Spleen (tissue), 11 donors: ENCODE data around the gene MEOX2. TPM values are rescaled to one million over a fixed set of nuclear protein-coding genes. Genes with fewer than 3 reads are reported as not detected.

Experiments used
- DNase-seq: peaks from one replicate; pipeline ENCODE4 v3.0.0-alpha.2; 2020
- H3K27ac ChIP-seq, 8 donors: fragments of 200-600 bp; sonication (generic) in 7 of 8; 1 replicate in 4 of 8; 2 replicates in 4 of 8; pipeline versions ENCODE4 v1.5.0 to v1.8.0; 2016 to 2021; ENCODE audit warnings: inconsistent platforms in 4 of 8, mild to moderate bottlenecking in 4 of 8, moderate library complexity in 1 of 8
- H3K27me3 ChIP-seq, 7 donors: fragments of 200-600 bp; sonication (generic) in 6 of 7; replicated peaks in 1 of 7; 1 replicate in 4 of 7; 2 replicates in 3 of 7; pipeline versions ENCODE4 v1.5.0 to v1.8.0; 2016 to 2021; ENCODE audit warnings: inconsistent platforms in 3 of 7, mild to moderate bottlenecking in 1 of 7
- H3K36me3 ChIP-seq, 6 donors: fragments of 200-600 bp; sonication (generic) in 5 of 6; 1 replicate in 4 of 6; 2 replicates in 2 of 6; pipeline versions ENCODE4 v1.5.0 to v1.8.0; 2016 to 2021; ENCODE audit warnings: inconsistent platforms in 2 of 6
- H3K4me1 ChIP-seq, 6 donors: fragments of 200-600 bp; sonication (generic) in 5 of 6; 1 replicate in 3 of 6; 2 replicates in 3 of 6; pipeline versions ENCODE4 v1.5.0 to v1.8.0; 2016 to 2021; ENCODE audit warnings: inconsistent platforms in 3 of 6
- H3K4me3 ChIP-seq, 8 donors: fragments of 200-600 bp; sonication (generic) in 7 of 8; 1 replicate in 4 of 8; 2 replicates in 4 of 8; pipeline versions ENCODE4 v1.5.0 to v1.8.0; 2016 to 2021; ENCODE audit warnings: inconsistent platforms in 4 of 8, mild to moderate bottlenecking in 4 of 8, moderate library complexity in 2 of 8
- H3K9me3 ChIP-seq, 8 donors: fragments of 200-600 bp; sonication (generic) in 7 of 8; 1 replicate in 4 of 8; 2 replicates in 4 of 8; pipeline versions ENCODE4 v1.5.0 to v1.8.0; 2016 to 2021; ENCODE audit warnings: inconsistent platforms in 4 of 8
- POLR2A ChIP-seq, 3 donors: fragments of 450-650 bp; IDR thresholded peaks; one replicate each; pipeline ENCODE4 v1.5.1; 2017; ENCODE audit warnings: antibody characterized with exemption in 3 of 3, mild to moderate bottlenecking in 1 of 3
- POLR2AphosphoS5 ChIP-seq, 3 donors: sonication (generic); formaldehyde crosslinking; IDR thresholded peaks; one replicate each; pipeline ENCODE4 v1.5.1; 2017; ENCODE audit warnings: antibody characterized with exemption in 3 of 3
- WGBS, 5 donors: extraction: QIAGEN DNeasy Blood & Tissue Kit in 3 of 5; methylation state at CpG; one replicate each; pipeline versions ENCODE4 v1.1.5 to v1.1.7; 2013 to 2018; 5-methylcytosine and 5-hydroxymethylcytosine counted together
- intact Hi-C: fragments of 100-400 bp; cut with DNase I; formaldehyde crosslinking; loops from one replicate; pipeline ENCODE4 v1.15.0; 2023; ENCODE audit warnings: low total_unique reads
- polyA plus RNA-seq, 3 donors: library from polyadenylated mRNA; stranded (reverse); fragments of 200-250 nt; gene quantifications; one replicate each; pipeline ENCODE4 v1.2.1, GENCODE V29; 2013
- total RNA-seq, 7 donors: library from RNA; depleted of rRNA in 3 of 7; stranded (reverse); fragments of >200 nt in 3 of 7; fragmentation: NEBNext Ultra II Directional in 4 of 7; extraction: Animal tissue kit (Norgen Biotek cat#: 25700) in 4 of 7; gene quantifications; one replicate each; pipeline versions ENCODE4 v1.1.0 to v1.2.1, GENCODE V29; 2016 to 2021
- TF ChIP-seq, protein P1 (sequence below), 11 experiments: fragments of 200-600 bp in 7 of 11; fragments of 450-650 bp in 4 of 11; sonication (generic) in 4 of 11; IDR thresholded peaks in 8 of 11; conservative IDR thresholded peaks in 3 of 11; 1 replicate in 7 of 11; 2 replicates in 4 of 11; pipeline versions ENCODE4 v1.4.0 to v1.8.0; 2016 to 2021; ENCODE audit warnings: antibody characterized with exemption in 11 of 11, inconsistent platforms in 4 of 11, mild to moderate bottlenecking in 1 of 11
- donor health status: healthy with polysubstance abuse.
- donor health status: DM: no; HTN: no; CAD: no; lungs with moderate emphysema.
- donor health status: DM: no; HTN: no; CAD: no.
- donor health status: Bipolar disorder and iron deficiency.
- donor health status: healthy.
- donor health status: DM: no; HTN: no; CAD: no.
- donor health status: DM: yes; HTN: yes; CAD: no.

Gene MEOX2
- total and polyA plus RNA-seq, 10 donors, result 0.24 to 1.2 (median 0.64) TPM; not detected in 1

- WGBS, 5 donors, result 29 to 40% (median 37%) methylated on average over 2 of the region's 2 CpGs
- Histone ChIP-seq H3K27ac (no peak overlapping the region), H3K4me3 (no peak overlapping the region)
Measured at GRCh38 chr7:15688911-15689310, 2.4 kb upstream of the MEOX2 start.

DNA sequence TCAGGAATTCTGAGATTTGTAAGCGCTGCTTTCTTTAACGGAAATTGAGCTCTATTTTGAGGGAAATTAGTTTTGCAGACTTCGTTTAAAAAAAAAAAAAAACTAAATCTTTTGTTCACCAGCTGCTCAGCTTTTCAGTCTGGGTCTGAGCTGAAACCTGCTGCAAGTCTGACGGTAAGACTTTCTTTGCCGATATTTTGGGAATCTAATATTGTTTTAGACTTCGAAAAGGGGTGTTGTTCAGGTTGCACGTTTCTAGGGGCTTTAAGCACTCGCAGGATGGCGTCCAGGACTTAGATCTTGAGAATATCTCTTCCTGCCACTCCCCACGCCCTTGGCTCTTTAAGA lies 1.8 kb upstream of the MEOX2 start:
- Histone ChIP-seq H3K27ac (no peak overlapping the region), H3K9me3 (no peaks in the 10 kb centered on the region), H3K4me1 (peaks cover 0 to 28% (median 9%) of the 10 kb centered on the region in 6 donors), H3K36me3 (no peaks in the 10 kb centered on the region), H3K4me3 (no peak overlapping the region), H3K27me3 (peaks cover 0 to 66% (median 33%) of the 10 kb centered on the region in 7 donors)
- intact Hi-C loops, result no loop called here
- no peak for TF ChIP-seq POLR2A (IDR thresholded peaks at IDR 0.05)
- no peak for TF ChIP-seq POLR2AphosphoS5 (IDR thresholded peaks at IDR 0.05)
- TF ChIP-seq, protein P1, sequence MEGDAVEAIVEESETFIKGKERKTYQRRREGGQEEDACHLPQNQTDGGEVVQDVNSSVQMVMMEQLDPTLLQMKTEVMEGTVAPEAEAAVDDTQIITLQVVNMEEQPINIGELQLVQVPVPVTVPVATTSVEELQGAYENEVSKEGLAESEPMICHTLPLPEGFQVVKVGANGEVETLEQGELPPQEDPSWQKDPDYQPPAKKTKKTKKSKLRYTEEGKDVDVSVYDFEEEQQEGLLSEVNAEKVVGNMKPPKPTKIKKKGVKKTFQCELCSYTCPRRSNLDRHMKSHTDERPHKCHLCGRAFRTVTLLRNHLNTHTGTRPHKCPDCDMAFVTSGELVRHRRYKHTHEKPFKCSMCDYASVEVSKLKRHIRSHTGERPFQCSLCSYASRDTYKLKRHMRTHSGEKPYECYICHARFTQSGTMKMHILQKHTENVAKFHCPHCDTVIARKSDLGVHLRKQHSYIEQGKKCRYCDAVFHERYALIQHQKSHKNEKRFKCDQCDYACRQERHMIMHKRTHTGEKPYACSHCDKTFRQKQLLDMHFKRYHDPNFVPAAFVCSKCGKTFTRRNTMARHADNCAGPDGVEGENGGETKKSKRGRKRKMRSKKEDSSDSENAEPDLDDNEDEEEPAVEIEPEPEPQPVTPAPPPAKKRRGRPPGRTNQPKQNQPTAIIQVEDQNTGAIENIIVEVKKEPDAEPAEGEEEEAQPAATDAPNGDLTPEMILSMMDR (IDR thresholded peaks at IDR 0.05 in 8 of 11, conservative IDR thresholded peaks at IDR 0.05 in 3 of 11), result no peak
- DNase-seq, result no peak
- 5 to 21% (median 9%) methylated on average over 10 of the region's 10 CpGs for WGBS, 5 donors

More at GRCh38 chr7:15688911-15689310, 2.4 kb upstream of the MEOX2 start:
- DNase-seq, result no peak
- no peaks in the 10 kb centered on the region for H3K36me3 ChIP-seq
- H3K9me3 ChIP-seq, result no peaks in the 10 kb centered on the region
- peaks cover 0 to 65% (median 33%) of the 10 kb centered on the region in 7 donors for H3K27me3 ChIP-seq
- TF ChIP-seq POLR2A (IDR thresholded peaks at IDR 0.05) (no peak), POLR2AphosphoS5 (IDR thresholded peaks at IDR 0.05) (no peak)
- TF ChIP-seq, protein P1 (IDR thresholded peaks at IDR 0.05 in 8 of 11, conservative IDR thresholded peaks at IDR 0.05 in 3 of 11), result no peak
- peaks cover 0 to 28% (median 9%) of the 10 kb centered on the region in 6 donors for H3K4me1 ChIP-seq
- intact Hi-C loops, result no loop called here

DNA sequence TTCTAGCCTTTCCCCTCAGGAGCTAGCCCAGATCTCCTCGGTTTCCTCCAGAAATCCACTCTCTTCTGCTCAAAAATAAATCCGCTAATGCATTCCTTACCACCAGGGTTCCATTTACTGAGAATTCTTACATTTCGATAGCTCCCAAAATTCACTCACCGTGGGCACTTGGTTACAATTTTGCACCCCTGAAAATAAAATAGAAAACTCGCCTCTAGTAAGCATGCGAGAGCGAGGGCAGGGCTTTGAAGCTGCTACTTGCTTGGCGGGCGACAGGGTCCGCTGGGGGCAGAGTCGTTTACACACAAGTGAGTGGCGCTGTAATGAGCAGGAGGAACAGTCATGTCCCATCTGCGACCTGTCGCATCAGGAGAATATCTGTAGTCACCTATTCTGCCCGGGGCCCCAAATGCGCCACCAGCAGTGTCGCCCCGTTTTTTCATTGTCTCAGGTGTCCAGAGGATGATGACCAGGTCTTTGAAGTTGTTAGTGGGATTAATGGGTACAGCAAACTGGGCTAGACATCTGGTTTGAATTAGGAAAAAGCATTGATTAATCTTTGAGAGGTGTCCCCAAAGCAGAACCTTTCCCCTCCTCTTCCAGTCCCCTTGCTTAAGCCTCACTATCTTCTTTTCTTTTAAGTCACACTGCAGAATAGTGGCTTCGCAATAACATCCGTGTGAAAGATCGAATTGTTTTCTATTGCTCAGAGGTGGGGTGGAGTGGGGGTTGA lies 1.2 kb upstream of the MEOX2 start:
- H3K4me3 ChIP-seq, result peak overlapping the region in 2 of 8 donors; percentile 30 to 52
- peaks cover 0 to 66% (median 33%) of the 10 kb centered on the region in 7 donors for H3K27me3 ChIP-seq

More for the DNA sequence above, 1.2 kb upstream of the MEOX2 start:
- H3K27ac ChIP-seq, result no peak overlapping the region
- H3K4me1 ChIP-seq, result peaks cover 0 to 28% (median 9%) of the 10 kb centered on the region in 6 donors
- TF ChIP-seq POLR2AphosphoS5 (IDR thresholded peaks at IDR 0.05) (no peak), POLR2A (IDR thresholded peaks at IDR 0.05) (no peak)
- TF ChIP-seq, protein P1 (IDR thresholded peaks at IDR 0.05 in 8 of 11, conservative IDR thresholded peaks at IDR 0.05 in 3 of 11), result no peak
- WGBS, 5 donors, result 11 to 12% (median 11%) methylated on average over 18 to 21 of the region's 21 CpGs
- no peaks in the 10 kb centered on the region for H3K36me3 ChIP-seq
- no peak for DNase-seq
- H3K9me3 ChIP-seq, result no peaks in the 10 kb centered on the region
- intact Hi-C loops, result no loop called here
